Gastrocnemius medialis (tissue), 4 donors: ENCODE measurements around the gene PPIA.

ENCODE experiments used
- CTCF ChIP-seq, 5 experiments: fragments of 450-650 bp in 3 of 5; fragments of 200-600 bp in 2 of 5; sonication (generic) in 2 of 5; IDR thresholded peaks in 4 of 5; conservative IDR thresholded peaks in 1 of 5; 1 replicate in 4 of 5; 2 replicates in 1 of 5; pipeline ENCODE4 v1.5.1; 2016 to 2019; ENCODE audit warnings: antibody characterized with exemption in 5 of 5, mild to moderate bottlenecking in 3 of 5, moderate library complexity in 3 of 5
- POLR2A ChIP-seq, 2 donors: fragments of 450-650 bp; IDR thresholded peaks; one replicate each; pipeline ENCODE4 v1.6.1; 2017; ENCODE audit warnings: antibody characterized with exemption in 2 of 2, mild to moderate bottlenecking in 2 of 2, moderate library complexity in 2 of 2

DNA sequence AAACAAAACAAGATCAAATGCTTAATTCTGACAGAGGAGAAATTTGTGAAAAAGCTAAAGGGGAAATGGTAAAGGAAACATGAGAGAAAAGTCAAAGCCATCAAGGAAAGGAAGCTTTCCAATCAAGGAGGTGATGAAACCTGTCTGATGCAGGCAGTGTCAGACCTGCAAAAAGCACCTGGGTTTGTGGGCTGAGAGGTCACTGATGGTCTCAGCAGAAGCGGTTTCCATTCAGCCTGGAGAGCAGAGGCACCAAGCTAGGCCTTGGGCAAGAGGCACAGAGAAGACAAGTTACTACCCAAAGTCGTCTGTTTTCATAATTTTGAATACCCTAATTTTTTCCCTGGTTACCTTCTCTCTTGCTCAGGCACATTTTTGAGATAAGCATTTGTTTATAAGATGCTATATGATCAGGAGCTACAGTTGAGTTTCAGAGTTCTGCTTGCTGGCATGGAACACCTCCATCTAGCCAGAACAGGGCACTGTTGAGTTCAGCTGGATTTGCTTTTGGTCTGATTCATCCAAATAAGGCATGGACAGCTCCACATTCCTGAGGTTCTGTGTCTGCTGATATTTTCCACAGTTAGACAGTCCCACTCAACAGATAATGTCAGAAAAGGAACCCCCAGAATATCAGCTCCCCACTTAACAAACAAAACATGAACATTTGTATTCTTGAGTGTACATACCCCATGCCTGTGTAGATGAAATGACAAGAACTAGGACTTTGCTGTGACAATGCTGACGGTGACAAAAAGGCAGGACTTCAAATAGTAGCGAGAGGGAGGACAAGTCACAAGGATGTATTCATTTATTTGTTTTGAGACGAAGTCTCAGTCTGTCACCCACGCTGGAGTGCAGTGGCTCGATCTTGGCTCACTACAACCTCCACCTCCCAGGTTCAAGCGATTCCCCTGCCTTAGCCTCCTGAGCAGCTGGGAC, 4.9 kb upstream of the PPIA start:
- TF ChIP-seq CTCF (IDR thresholded peaks at IDR 0.05 in 4 of 5, conservative IDR thresholded peaks at IDR 0.05 in 1 of 5) (no peak), POLR2A (IDR thresholded peaks at IDR 0.05) (no peak)
